ENCODE data around the gene KIF20A. TPM values are rescaled to one million over a fixed set of nuclear protein-coding genes. Genes with fewer than 3 reads are reported as not detected.

Gene KIF20A
- polyA plus RNA-seq, 3 donors, result 0.11 to 0.18 (median 0.16) TPM

Other genes with a start within 250 kb of the KIF20A start
- gene FAM13B, start 146.0 kb upstream of the KIF20A start, polyA plus RNA-seq, result 10 to 100 TPM in 1 of 3 donors, 1 to 10 TPM in 2; 4.3 to 15.5 (median 9.7) TPM
- not detected for gene WNT8A, start 95.1 kb upstream of the KIF20A start, polyA plus RNA-seq
- 1 to 10 TPM; 1.2 to 3.0 (median 2.0) TPM for gene NME5, start 39.7 kb upstream of the KIF20A start, polyA plus RNA-seq
- gene BRD8, start 482 bp upstream of the KIF20A start, polyA plus RNA-seq, result 10 to 100 TPM; 17.8 to 27.7 (median 21.8) TPM
- 10 to 100 TPM in 2 of 3 donors, 1 to 10 TPM in 1; 6.0 to 12.4 (median 12.3) TPM for gene CDC23, start 34.2 kb downstream of the KIF20A start, polyA plus RNA-seq
- gene GFRA3, start 95.5 kb downstream of the KIF20A start, polyA plus RNA-seq, result under 1 TPM; 0.28 to 0.90 (median 0.56) TPM
- gene CDC25C, start 152.7 kb downstream of the KIF20A start, polyA plus RNA-seq, result 1 to 10 TPM in 1 of 3 donors, under 1 TPM in 2; 0.03 to 1.2 (median 0.07) TPM
- 10 to 100 TPM; 12.4 to 25.9 (median 15.5) TPM for gene FAM53C, start 159.2 kb downstream of the KIF20A start, polyA plus RNA-seq
- gene KDM3B, start 173.6 kb downstream of the KIF20A start, polyA plus RNA-seq, result 10 to 100 TPM; 14.2 to 26.7 (median 22.9) TPM

All from adipose tissue (tissue), 3 donors.